Measurements from ENCODE around the gene CEP70. TPM values are rescaled to one million over a fixed set of nuclear protein-coding genes. Genes with fewer than 3 reads are reported as not detected.
"Not testable (repeated sequence)": the region's sequence is repeated elsewhere in the genome, so short reads cannot be mapped to it uniquely, and the experiment has no call there.

The CEP70 gene
- total RNA-seq, 1 donor from 2014 or later, result 101 TPM

DNA sequence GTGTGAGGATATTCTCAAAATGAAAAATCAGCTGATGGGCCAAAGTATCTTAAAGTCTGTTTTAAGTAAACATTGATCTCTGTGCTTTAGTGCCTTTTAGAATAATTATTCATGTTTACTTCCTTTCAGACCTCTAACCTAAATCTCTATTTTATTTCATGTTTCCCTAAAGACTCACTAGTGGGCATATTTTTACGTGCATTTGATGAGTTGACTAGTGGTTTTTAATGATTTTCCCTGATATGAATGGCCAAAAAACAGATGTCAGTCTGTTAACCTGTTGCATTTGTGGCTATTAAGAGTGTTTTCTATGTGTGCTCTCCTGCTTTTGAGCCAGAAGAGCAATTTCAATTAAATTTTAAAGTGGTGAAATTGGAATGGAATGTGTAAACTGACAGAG, 21.4 kb upstream of the CEP70 start:
- no peak overlapping the region for H2AFZ ChIP-seq (replicated peaks)
- no peaks in the 10 kb centered on the region for H3K9me3 ChIP-seq (ENCODE audit: low read depth)
- H3K36me3 Mint-ChIP-seq, result no peaks in the 10 kb centered on the region
- H3K4me3 Mint-ChIP-seq, result no peak overlapping the region
- no peaks in the 10 kb centered on the region for H3K79me2 ChIP-seq (ENCODE audit: low read depth)
- peaks cover 7% of the 10 kb centered on the region for H3F3A ChIP-seq (ENCODE audit: low read depth)
- no peak overlapping the region for H3K4me2 ChIP-seq
- TF ChIP-seq EZH2 (IDR thresholded peaks at IDR 0.05) (no peak), EZH2phosphoT487 (IDR thresholded peaks at IDR 0.05) (no peak), CTCF (IDR thresholded peaks at IDR 0.05) (no peak)
- DNase-seq (ENCODE audit: low spot score), result no peak
- H3K27me3 Mint-ChIP-seq (ENCODE audit: insufficient read depth, low read depth), result no peaks in the 10 kb centered on the region
- peaks cover 3% of the 10 kb centered on the region for H3K4me1 Mint-ChIP-seq
- no peak overlapping the region for H3K27ac Mint-ChIP-seq
- H4K20me1 ChIP-seq (ENCODE audit: low read depth), result no peaks in the 10 kb centered on the region
- no peak overlapping the region for H3K9ac ChIP-seq
- no peaks in the 10 kb centered on the region for H3K27me3 ChIP-seq
- no peaks in the 10 kb centered on the region for H3K36me3 ChIP-seq
- no peaks in the 10 kb centered on the region for H3K9me3 Mint-ChIP-seq
- no peak overlapping the region for H3K4me3 ChIP-seq
- H3K27ac ChIP-seq, result no peak overlapping the region
- no peaks in the 10 kb centered on the region for H3K4me1 ChIP-seq

DNA sequence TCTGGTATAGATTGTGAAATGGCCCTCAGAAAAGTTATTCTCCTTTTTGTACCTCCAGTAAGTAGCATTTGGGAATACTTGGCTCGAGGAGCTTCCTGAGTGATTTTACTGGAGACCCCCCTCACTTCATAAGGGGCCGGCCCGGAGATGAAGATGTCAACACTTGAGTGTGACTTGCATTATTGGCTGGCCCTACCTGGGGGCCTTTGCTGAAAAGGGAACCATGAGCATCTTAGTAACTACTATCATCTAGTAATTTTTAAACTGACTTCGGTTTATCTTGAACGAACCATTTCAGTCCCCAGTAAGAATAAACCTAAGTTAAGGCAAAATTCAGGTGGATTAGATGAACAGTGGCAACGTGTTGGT, 15.8 kb upstream of the CEP70 start:
- peaks cover 8% of the 10 kb centered on the region for H3K27me3 Mint-ChIP-seq (ENCODE audit: insufficient read depth, low read depth)
- no peak for DNase-seq (ENCODE audit: low spot score)
- H3K27ac ChIP-seq, result no peak overlapping the region
- no peaks in the 10 kb centered on the region for H3K79me2 ChIP-seq (ENCODE audit: low read depth)
- no peaks in the 10 kb centered on the region for H3K36me3 ChIP-seq
- peaks cover 9% of the 10 kb centered on the region for H3K27me3 ChIP-seq
- peak overlapping the region; percentile 81 for H3K4me3 Mint-ChIP-seq
- no peaks in the 10 kb centered on the region for H3K36me3 Mint-ChIP-seq
- peak overlapping the region; percentile 85 for H2AFZ ChIP-seq (replicated peaks)
- peaks cover 5% of the 10 kb centered on the region for H3K4me1 ChIP-seq
- TF ChIP-seq CTCF (IDR thresholded peaks at IDR 0.05), result no peak
- no peak for TF ChIP-seq EZH2 (IDR thresholded peaks at IDR 0.05)
- TF ChIP-seq EZH2phosphoT487 (IDR thresholded peaks at IDR 0.05), result no peak
- peak overlapping the region; percentile 94 for H3K4me2 ChIP-seq
- peak overlapping the region; percentile 62 for H3K4me3 ChIP-seq
- H3K4me1 Mint-ChIP-seq, result peaks cover 13% of the 10 kb centered on the region
- H4K20me1 ChIP-seq (ENCODE audit: low read depth), result no peaks in the 10 kb centered on the region
- no peaks in the 10 kb centered on the region for H3K9me3 Mint-ChIP-seq
- peaks cover 11% of the 10 kb centered on the region for H3F3A ChIP-seq (ENCODE audit: low read depth)
- H3K9ac ChIP-seq, result no peak overlapping the region
- no peak overlapping the region for H3K27ac Mint-ChIP-seq
- no peaks in the 10 kb centered on the region for H3K9me3 ChIP-seq (ENCODE audit: low read depth)

DNA sequence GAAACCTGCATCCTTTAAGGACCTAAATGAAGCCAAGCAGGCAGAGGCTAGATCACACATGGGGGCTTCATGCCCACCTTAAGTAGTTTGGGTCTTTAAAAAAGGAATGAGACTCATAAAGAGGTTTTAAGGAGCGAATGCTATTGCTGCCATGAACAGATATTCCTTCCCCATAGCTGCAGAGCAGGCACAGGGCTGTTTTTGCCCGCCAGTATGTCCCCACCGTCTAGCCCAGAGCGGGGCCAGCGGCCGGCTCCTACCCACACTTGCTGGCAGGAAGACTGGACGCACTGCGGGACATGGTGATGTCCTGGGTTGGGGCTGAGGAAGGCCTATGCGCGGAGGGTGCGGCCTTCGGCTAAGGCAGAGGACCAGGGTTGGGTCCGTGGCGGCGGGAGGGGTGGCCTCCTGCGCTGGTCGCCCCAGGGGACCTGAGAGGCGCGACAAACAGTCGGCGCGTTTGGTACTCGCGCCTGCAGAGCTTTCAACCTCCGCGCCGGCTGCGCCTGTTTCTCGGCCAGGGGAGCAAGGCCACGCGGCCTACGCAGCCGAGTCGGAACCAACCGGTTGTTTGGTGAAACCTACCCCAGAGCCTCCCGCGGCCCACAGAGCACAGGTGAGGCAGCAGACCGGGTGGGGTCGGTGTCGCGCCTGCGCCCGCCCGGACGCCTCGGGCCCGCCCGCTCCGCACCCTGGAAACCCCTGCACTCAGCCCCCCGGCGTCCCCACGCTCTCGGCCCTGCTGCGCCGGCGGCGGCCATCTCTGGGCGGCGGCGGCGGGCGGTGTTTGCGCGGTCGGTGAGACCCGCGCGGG, 14.5 kb upstream of the CEP70 start, which contains the start of gene FAIM:
Gene FAIM (plus strand): TSS at position 450 of the 814 bp plus-strand sequence. CDS start 10,956 bp downstream, outside the sequence.
- Histone ChIP-seq H3K9ac (peak within 1 kb of the TSS; percentile 48), H3K9me3 (ENCODE audit: low read depth) (no peaks in the 10 kb centered on the region), H3K79me2 (ENCODE audit: low read depth) (no peaks in the 10 kb centered on the region), H3K27me3 (peaks cover 9% of the 10 kb centered on the region), H3K36me3 (no peaks in the 10 kb centered on the region), H3K4me3 (peak within 1 kb of the TSS; percentile 62), H3K4me2 (peak within 1 kb of the TSS; percentile 94), H3F3A (ENCODE audit: low read depth) (peaks cover 11% of the 10 kb centered on the region), H3K27ac (no peak within 1 kb of the TSS), H3K4me1 (peaks cover 5% of the 10 kb centered on the region), H4K20me1 (ENCODE audit: low read depth) (no peaks in the 10 kb centered on the region), H2AFZ (replicated peaks) (peak within 1 kb of the TSS; percentile 85)
- Mint-ChIP-seq H3K4me3 (peak within 1 kb of the TSS; percentile 82), H3K9me3 (peaks cover 8% of the 10 kb centered on the region), H3K27ac (peak within 1 kb of the TSS; percentile 87), H3K36me3 (peaks cover 2% of the 10 kb centered on the region), H3K27me3 (ENCODE audit: insufficient read depth, low read depth) (peaks cover 13% of the 10 kb centered on the region), H3K4me1 (peaks cover 13% of the 10 kb centered on the region)
- peak; percentile 71 for DNase-seq (ENCODE audit: low spot score)
- TF ChIP-seq EZH2 (IDR thresholded peaks at IDR 0.05), result no peak
- TF ChIP-seq CTCF (IDR thresholded peaks at IDR 0.05), result no peak
- TF ChIP-seq EZH2phosphoT487 (IDR thresholded peaks at IDR 0.05), result no peak

DNA sequence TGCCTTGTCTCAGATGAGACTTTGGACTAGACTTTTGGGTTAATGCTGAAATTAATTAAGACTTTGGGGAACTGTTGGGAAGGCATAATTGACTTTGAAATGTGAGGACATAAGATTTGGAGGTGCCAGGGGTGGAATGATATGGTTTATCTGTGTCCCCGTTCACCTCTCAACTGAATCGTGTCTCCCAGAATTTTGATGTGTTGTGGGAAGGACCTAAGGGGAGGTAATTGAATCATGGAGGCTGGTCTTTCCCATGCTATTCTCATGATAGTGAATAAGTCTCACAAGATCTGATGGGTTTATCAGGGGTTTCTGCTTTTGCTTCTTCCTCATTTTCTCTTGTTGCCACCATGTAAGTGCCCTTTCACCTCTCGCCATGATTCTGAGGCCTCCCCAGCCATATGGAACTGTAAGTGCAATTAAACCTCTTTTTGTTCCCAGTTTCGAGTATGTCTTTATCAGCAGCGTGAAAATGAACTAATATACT, 10.1 kb upstream of the CEP70 start:
- H3K4me1 Mint-ChIP-seq; DNase-seq (ENCODE audit: low spot score); H3K79me2 ChIP-seq (ENCODE audit: low read depth); H3F3A ChIP-seq (ENCODE audit: low read depth); H2AFZ ChIP-seq (replicated peaks); H3K4me3 ChIP-seq; H4K20me1 ChIP-seq (ENCODE audit: low read depth); H3K36me3 ChIP-seq; H3K9ac ChIP-seq; H3K4me3 Mint-ChIP-seq; H3K27me3 ChIP-seq; H3K9me3 ChIP-seq (ENCODE audit: low read depth); H3K27ac ChIP-seq; H3K27ac Mint-ChIP-seq; H3K4me1 ChIP-seq; H3K36me3 Mint-ChIP-seq; H3K4me2 ChIP-seq: not testable (repeated sequence)
- Mint-ChIP-seq H3K27me3 (ENCODE audit: insufficient read depth, low read depth) (peaks cover 20% of the 10 kb centered on the region), H3K9me3 (peaks cover 21% of the 10 kb centered on the region)

GRCh38 chr3:138601661-138602060, 7.6 kb upstream of the CEP70 start:
- not testable (repeated sequence) for H3K4me1 ChIP-seq; H3K36me3 Mint-ChIP-seq; H3K4me1 Mint-ChIP-seq; H3K27ac ChIP-seq; DNase-seq (ENCODE audit: low spot score); H3K9me3 ChIP-seq (ENCODE audit: low read depth); H3K36me3 ChIP-seq; H3K4me3 ChIP-seq; H4K20me1 ChIP-seq (ENCODE audit: low read depth); H3K27ac Mint-ChIP-seq; H3K79me2 ChIP-seq (ENCODE audit: low read depth); H3K4me2 ChIP-seq; H3F3A ChIP-seq (ENCODE audit: low read depth); H3K9ac ChIP-seq; H2AFZ ChIP-seq (replicated peaks); H3K4me3 Mint-ChIP-seq; H3K27me3 ChIP-seq
- H3K9me3 Mint-ChIP-seq, result peaks cover 21% of the 10 kb centered on the region
- H3K27me3 Mint-ChIP-seq (ENCODE audit: insufficient read depth, low read depth), result peaks cover 16% of the 10 kb centered on the region
